GM12874 (cell line): ENCODE data around the gene ROBO1.

Source experiments
- TF ChIP-seq, protein P1 (sequence below): IDR thresholded peaks from 2 replicates; pipeline ENCODE4 v1.5.1; 2011; ENCODE audit warnings: low read depth, mild to moderate bottlenecking, control low read depth, low read length, moderate library complexity; ENCODE audit not compliant: insufficient read depth

The ROBO1 gene

GRCh38 chr3:78992400-78992799 is 775.4 kb downstream of the ROBO1 start:
- TF ChIP-seq, protein P1, sequence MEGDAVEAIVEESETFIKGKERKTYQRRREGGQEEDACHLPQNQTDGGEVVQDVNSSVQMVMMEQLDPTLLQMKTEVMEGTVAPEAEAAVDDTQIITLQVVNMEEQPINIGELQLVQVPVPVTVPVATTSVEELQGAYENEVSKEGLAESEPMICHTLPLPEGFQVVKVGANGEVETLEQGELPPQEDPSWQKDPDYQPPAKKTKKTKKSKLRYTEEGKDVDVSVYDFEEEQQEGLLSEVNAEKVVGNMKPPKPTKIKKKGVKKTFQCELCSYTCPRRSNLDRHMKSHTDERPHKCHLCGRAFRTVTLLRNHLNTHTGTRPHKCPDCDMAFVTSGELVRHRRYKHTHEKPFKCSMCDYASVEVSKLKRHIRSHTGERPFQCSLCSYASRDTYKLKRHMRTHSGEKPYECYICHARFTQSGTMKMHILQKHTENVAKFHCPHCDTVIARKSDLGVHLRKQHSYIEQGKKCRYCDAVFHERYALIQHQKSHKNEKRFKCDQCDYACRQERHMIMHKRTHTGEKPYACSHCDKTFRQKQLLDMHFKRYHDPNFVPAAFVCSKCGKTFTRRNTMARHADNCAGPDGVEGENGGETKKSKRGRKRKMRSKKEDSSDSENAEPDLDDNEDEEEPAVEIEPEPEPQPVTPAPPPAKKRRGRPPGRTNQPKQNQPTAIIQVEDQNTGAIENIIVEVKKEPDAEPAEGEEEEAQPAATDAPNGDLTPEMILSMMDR: no peak

GRCh38 chr3:78991656-78992055 is 776.1 kb downstream of the ROBO1 start:
- TF ChIP-seq, protein P1: no peak

DNA sequence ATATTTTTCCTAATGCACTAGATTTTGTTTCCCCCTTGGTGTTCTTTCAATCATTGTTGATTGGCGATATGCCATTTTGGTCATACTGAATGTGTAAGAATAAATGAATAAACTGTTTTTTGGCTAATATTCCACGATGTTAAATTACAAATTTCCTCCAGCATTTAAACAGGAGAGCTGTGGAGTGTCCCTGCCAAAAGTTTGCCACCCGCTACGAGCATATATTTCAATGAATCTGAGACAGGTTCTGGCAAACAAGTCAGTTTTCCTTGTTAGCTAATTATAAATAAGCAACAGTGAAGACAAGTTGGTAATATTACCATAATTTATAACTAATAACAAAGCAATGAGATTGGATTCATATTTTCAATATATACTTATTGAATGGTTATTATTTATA is 777.6 kb downstream of the ROBO1 start:
- TF ChIP-seq, protein P1: no peak

- TF ChIP-seq, protein P1: no peak
Observed at GRCh38 chr3:78988324-78988723, 779.5 kb downstream of the ROBO1 start.

DNA sequence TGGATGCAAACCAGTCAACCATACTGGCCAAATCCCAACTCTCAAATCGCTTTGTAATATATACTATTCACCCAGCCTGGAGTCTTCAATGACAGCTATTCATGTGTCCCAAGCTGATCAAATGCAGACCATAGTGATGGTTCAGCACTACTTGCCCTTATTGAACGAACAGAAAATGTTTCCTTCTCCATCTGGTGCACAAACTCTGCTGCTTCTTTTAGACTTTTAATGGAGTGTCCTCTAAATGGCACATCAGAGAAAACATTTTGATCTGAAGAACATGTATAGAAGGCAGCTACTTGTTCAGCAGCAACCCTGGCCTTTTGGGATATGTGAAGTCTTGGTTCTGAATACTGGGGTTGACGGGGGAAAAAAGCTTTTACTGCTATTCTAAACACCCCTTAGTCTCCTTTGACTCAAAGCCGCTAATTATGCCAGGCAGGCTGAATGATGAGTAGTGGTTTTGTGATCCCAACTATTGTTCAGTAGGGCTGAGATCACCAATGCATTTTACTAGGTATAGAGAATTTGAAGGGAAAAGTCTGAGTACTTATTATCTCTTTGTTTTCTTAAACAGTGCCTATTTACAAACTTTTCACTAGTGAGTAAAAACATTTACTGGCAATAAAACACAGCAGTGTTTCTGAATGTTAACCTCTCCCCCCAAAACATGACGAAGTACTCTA is 781.2 kb downstream of the ROBO1 start:
- TF ChIP-seq, protein P1: no peak

- TF ChIP-seq, protein P1: no peak
Observed at GRCh38 chr3:78985981-78986380, 781.8 kb downstream of the ROBO1 start.

DNA sequence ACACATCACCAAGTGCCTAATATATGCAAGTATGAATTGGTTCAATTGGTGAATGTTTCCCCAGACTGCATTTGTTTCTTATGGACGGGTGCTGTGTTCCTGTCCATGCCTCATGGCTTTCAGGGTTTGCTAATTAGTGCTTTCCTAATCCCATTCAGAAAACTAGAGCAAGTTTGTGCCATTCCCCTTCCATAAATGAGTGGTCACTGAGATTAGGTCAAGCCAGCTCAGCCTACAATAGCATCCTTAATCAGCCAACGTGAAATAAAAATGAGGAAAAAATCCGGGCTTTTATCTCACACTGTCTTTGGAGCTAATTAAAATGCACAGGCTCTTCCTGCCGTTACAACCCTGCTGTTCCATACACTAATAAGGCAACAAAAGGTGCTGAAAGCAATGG is 788.8 kb downstream of the ROBO1 start:
- TF ChIP-seq, protein P1: no peak

- TF ChIP-seq, protein P1: no peak
Observed at GRCh38 chr3:78978037-78978436, 789.8 kb downstream of the ROBO1 start.
